OCI-LY7 (cell line): ENCODE measurements around the gene CYP24A1.

Source experiments
- EZH2phosphoT487 ChIP-seq: fragments of 200-600 bp; sonication (generic); IDR thresholded peaks from 2 replicates; pipeline ENCODE4 v1.6.1; 2018; ENCODE audit warnings: low read depth, borderline replicate concordance, mild to moderate bottlenecking, mixed run types, antibody characterized with exemption, low read length, moderate library complexity, mixed read lengths
- TF ChIP-seq, protein P1 (sequence below): fragments of 200-600 bp; sonication (generic); conservative IDR thresholded peaks from 2 replicates; pipeline ENCODE4 v1.5.1; 2014; ENCODE audit warnings: mild to moderate bottlenecking, antibody characterized with exemption, low read length, moderate library complexity, mixed read lengths

DNA sequence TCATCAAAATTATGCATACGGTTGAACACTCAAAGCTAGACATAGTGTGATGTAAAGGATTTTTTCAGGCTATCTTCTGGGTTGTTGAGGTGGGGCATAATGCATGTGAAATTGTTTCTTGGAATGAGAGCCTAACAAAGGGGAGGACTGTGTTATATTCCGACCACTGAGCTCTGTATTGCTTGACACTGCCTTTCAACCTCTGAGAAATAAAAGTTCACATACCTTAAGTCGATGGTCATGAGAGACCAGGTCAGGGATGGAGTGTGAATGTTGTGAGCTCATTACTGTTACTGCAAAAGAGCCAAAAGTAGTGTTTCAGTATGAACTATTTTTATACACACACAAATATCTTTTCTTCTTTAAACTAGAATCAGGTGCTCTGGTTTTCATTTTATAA, 39.1 kb upstream of the CYP24A1 start:
- TF ChIP-seq, protein P1, sequence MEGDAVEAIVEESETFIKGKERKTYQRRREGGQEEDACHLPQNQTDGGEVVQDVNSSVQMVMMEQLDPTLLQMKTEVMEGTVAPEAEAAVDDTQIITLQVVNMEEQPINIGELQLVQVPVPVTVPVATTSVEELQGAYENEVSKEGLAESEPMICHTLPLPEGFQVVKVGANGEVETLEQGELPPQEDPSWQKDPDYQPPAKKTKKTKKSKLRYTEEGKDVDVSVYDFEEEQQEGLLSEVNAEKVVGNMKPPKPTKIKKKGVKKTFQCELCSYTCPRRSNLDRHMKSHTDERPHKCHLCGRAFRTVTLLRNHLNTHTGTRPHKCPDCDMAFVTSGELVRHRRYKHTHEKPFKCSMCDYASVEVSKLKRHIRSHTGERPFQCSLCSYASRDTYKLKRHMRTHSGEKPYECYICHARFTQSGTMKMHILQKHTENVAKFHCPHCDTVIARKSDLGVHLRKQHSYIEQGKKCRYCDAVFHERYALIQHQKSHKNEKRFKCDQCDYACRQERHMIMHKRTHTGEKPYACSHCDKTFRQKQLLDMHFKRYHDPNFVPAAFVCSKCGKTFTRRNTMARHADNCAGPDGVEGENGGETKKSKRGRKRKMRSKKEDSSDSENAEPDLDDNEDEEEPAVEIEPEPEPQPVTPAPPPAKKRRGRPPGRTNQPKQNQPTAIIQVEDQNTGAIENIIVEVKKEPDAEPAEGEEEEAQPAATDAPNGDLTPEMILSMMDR, result no peak
- TF ChIP-seq EZH2phosphoT487, result no peak
